HL-60 (cell line): Measurements from ENCODE around the gene EDIL3.

ENCODE experiments used
- DNase-seq, 2 experiments: peaks; one replicate each; pipeline ENCODE4 v3.0.0-alpha.2; 2010 to 2020; ENCODE audit warnings: low read depth in 1 of 2, low spot score in 1 of 2
- H3K27ac ChIP-seq: fragments of 250-450 bp; sonication (Bioruptor Pico); replicated peaks from 2 replicates; pipeline ENCODE4 v1.5.1; 2020; ENCODE audit warnings: mild to moderate bottlenecking, moderate library complexity
- H3K27me3 ChIP-seq: fragments of 250-450 bp; sonication (Bioruptor Pico); 2 replicates; pipeline ENCODE4 v1.5.1; 2021; ENCODE audit warnings: mild to moderate bottlenecking, moderate library complexity; ENCODE audit not compliant: insufficient read depth, poor library complexity, severe bottlenecking
- H3K4me3 ChIP-seq: replicated peaks from 2 replicates; pipeline ENCODE4 v1.5.1; 2011; ENCODE audit warnings: mild to moderate bottlenecking, control low read depth, low read length; ENCODE audit not compliant: insufficient read depth
- CTCF ChIP-seq: IDR thresholded peaks from one replicate; pipeline ENCODE4 v1.5.1; 2011; ENCODE audit warnings: low read length, control low read depth, inconsistent platforms; ENCODE audit not compliant: insufficient read depth
- GABPA ChIP-seq: IDR thresholded peaks from 2 replicates; pipeline ENCODE4 v1.6.1; 2012; ENCODE audit warnings: low read depth
- POLR2AphosphoS5 ChIP-seq: IDR thresholded peaks from 2 replicates; pipeline ENCODE4 v1.6.1; 2012; ENCODE audit warnings: low read depth
- REST ChIP-seq: IDR thresholded peaks from 2 replicates; pipeline ENCODE4 v1.6.1; 2012; ENCODE audit warnings: low read depth; ENCODE audit not compliant: insufficient replicate concordance
- SPI1 ChIP-seq: IDR thresholded peaks from 2 replicates; pipeline ENCODE4 v1.6.1; 2012; ENCODE audit warnings: low read depth, mild to moderate bottlenecking, borderline replicate concordance

Gene EDIL3

GRCh38 chr5:84364043-84364442 is 20.6 kb downstream of the EDIL3 start:
- no peak for TF ChIP-seq CTCF
- no peak for TF ChIP-seq REST
- no peak for TF ChIP-seq SPI1
- no peak for TF ChIP-seq POLR2AphosphoS5
- TF ChIP-seq GABPA: no peak
- no peaks in the 10 kb centered on the region for H3K27me3 ChIP-seq
- no peak for DNase-seq
- H3K4me3 ChIP-seq: no peak overlapping the region
- no peak overlapping the region for H3K27ac ChIP-seq

- Histone ChIP-seq H3K27ac (no peak overlapping the region), H3K27me3 (no peaks in the 10 kb centered on the region), H3K4me3 (no peak overlapping the region)
- TF ChIP-seq REST (no peak), GABPA (no peak), CTCF (no peak), SPI1 (no peak), POLR2AphosphoS5 (no peak)
- DNase-seq: no peak
Measured at GRCh38 chr5:84362061-84362720, 22.5 kb downstream of the EDIL3 start.

- H3K27me3 ChIP-seq: no peaks in the 10 kb centered on the region
- no peak for DNase-seq
- TF ChIP-seq POLR2AphosphoS5 (no peak), REST (no peak), SPI1 (no peak), GABPA (no peak), CTCF (no peak)
Measured at GRCh38 chr5:84361572-84361971, 23.1 kb downstream of the EDIL3 start.

More at GRCh38 chr5:84361572-84361971, 23.1 kb downstream of the EDIL3 start:
- Histone ChIP-seq H3K27ac (no peak overlapping the region), H3K4me3 (no peak overlapping the region)
